RWPE1 (cell line): ENCODE data around the gene EDEM3.
"Not testable (repeated sequence)": the region's sequence is repeated elsewhere in the genome, so short reads cannot be mapped to it uniquely, and the experiment has no call there.

ENCODE experiments used
- CTCF ChIA-PET: fragments of 350-600 bp; sonication (Branson Sonifier 250); formaldehyde crosslinking; extraction: SDS; loops from one replicate; lab custom pipeline; 2021; lab: Yijun Ruan, JAX
- POLR2A ChIA-PET: fragments of 400-600 bp; formaldehyde crosslinking; extraction: SDS; loops from one replicate; lab custom pipeline; 2020; ENCODE audit warnings: antibody characterized with exemption; ENCODE audit not compliant: low non-redundant PET; lab: Yijun Ruan, JAX
- DNase-seq: peaks from one replicate; pipeline ENCODE4 v3.0.0; 2012; ENCODE audit warnings: low spot score
- H3K27ac ChIP-seq: fragments of 450-650 bp; 2 replicates; pipeline ENCODE4 v1.5.1; 2017
- CTCF ChIP-seq: fragments of 450-650 bp; conservative IDR thresholded peaks from 2 replicates; pipeline ENCODE4 v1.5.1; 2017; ENCODE audit warnings: low read depth, mild to moderate bottlenecking

EDEM3 gene

GRCh38 chr1:184686540-184686939, 68.1 kb downstream of the EDEM3 start:
- POLR2A ChIA-PET, result no interaction called here
- CTCF ChIA-PET, result interaction anchor here (0.7 to 1.0 kb wide), 2 partner anchors 8 to 23 kb away, joined by 3 to 6 read pairs; no protein-coding TSS in a partner anchor
- no peak for TF ChIP-seq CTCF
- no peak for DNase-seq
- H3K27ac ChIP-seq, result no peak overlapping the region

- no peak for DNase-seq
- TF ChIP-seq CTCF, result no peak
- CTCF ChIA-PET, result interaction anchor here (0.7 kb wide), 2 partner anchors 7 to 139 kb away, joined by 3 read pairs; no protein-coding TSS in a partner anchor
- POLR2A ChIA-PET, result no interaction called here
- H3K27ac ChIP-seq, result no peak overlapping the region
These were observed 69.5 kb downstream of the EDEM3 start for GRCh38 chr1:184685116-184685515.

- no peak for DNase-seq
- no peak for TF ChIP-seq CTCF
- no peak overlapping the region for H3K27ac ChIP-seq
- ChIA-PET CTCF (interaction anchor here (0.7 kb wide), 2 partner anchors 8 to 139 kb away, joined by 3 read pairs; no protein-coding TSS in a partner anchor), POLR2A (no interaction called here)
These were observed 70.2 kb downstream of the EDEM3 start for GRCh38 chr1:184684285-184685074.

- CTCF ChIA-PET, result interaction anchor here (0.6 kb wide), 1 partner anchor 430 kb away, joined by 4 read pairs; no protein-coding TSS in a partner anchor
- TF ChIP-seq CTCF, result no peak
- no peak overlapping the region for H3K27ac ChIP-seq
- POLR2A ChIA-PET, result no interaction called here
- no peak for DNase-seq
These were observed 71.7 kb downstream of the EDEM3 start for GRCh38 chr1:184682956-184683355.

GRCh38 chr1:184680611-184681225, 73.9 kb downstream of the EDEM3 start:
- DNase-seq, POLR2A ChIA-PET, CTCF ChIA-PET, H3K27ac ChIP-seq: not testable (repeated sequence)

- H3K27ac ChIP-seq, DNase-seq, POLR2A ChIA-PET: not testable (repeated sequence)
- CTCF ChIA-PET, result interaction anchor here (0.7 to 2.2 kb wide), 2 partner anchors 13 to 1223 kb away, joined by 3 to 5 read pairs; no protein-coding TSS in a partner anchor
These were observed 75.2 kb downstream of the EDEM3 start for GRCh38 chr1:184679472-184679871.

GRCh38 chr1:184677344-184677743, 77.3 kb downstream of the EDEM3 start:
- no peak for TF ChIP-seq CTCF
- no peak for DNase-seq
- ChIA-PET CTCF (interaction anchor here (1.1 to 2.2 kb wide), 2 partner anchors 13 to 15 kb away, joined by 3 to 5 read pairs; no protein-coding TSS in a partner anchor), POLR2A (no interaction called here)
- no peak overlapping the region for H3K27ac ChIP-seq
